ENCODE measurements around the gene PLEKHJ1.

The PLEKHJ1 gene

DNA sequence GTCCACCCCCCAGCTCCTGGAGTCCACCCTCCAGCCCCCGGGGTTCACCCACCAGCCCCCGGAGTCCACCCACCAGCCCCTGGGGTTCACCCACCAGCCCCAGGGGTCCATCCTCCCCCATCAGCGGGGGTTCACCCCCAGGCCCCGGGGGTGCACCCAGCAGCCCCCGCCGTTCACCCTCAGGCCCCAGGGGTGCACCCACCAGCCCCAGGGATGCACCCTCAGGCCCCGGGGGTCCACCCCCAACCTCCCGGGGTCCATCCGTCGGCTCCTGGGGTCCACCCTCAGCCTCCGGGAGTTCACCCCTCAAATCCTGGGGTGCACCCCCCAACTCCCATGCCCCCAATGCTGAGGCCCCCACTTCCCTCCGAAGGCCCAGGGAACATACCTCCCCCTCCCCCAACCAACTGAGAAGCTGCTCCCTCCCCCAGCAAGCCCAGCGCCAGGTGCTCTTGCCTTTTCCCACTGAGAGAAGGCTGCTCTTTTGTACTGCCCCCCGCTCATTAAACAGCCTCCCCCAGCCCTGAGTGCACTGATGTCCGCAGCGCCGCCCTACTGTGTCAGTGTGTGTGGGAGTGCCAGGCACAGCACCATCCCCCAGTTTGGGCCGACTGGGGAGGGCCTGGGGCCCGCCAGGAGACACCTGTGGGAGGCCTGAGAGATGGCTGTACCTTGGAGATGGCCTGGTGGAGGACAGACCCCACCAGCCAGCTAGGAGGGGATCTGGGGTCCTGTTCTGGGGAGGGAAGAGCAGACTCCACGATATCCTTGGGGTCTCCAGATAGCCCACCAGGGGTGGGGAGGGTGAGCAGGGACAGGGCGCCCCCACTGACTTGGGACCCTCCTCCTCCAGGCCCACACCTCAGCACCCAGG, 12.2 kb upstream of the PLEKHJ1 start:
- Histone ChIP-seq H3K4me1 (ENCODE audit: insufficient read depth, low read length, poor library complexity, severe bottlenecking) (no peaks in the 10 kb centered on the region), H3K4me3 (ENCODE audit: low read length, poor library complexity, severe bottlenecking) (no peak overlapping the region), H2AFZ (ENCODE audit: low read length) (no peak overlapping the region), H3K9me3 (ENCODE audit: insufficient read depth, low read depth, low read length) (no peaks in the 10 kb centered on the region), H4K20me1 (ENCODE audit: insufficient read depth, low read length, poor library complexity, severe bottlenecking) (peaks cover 19% of the 10 kb centered on the region), H3K36me3 (ENCODE audit: insufficient read depth, low read length) (peaks cover 67% of the 10 kb centered on the region; the same call in 1 of the 2 replicates), H3K9ac (ENCODE audit: low read depth, low read length, poor library complexity, severe bottlenecking) (no peak overlapping the region), H3K79me2 (ENCODE audit: insufficient read depth, low read length) (peaks cover 22% of the 10 kb centered on the region), H3F3A (ENCODE audit: low read depth) (no peaks in the 10 kb centered on the region), H3K27me3 (ENCODE audit: insufficient read depth, low read length, poor library complexity, severe bottlenecking) (no peaks in the 10 kb centered on the region), H3K4me2 (ENCODE audit: low read depth, low read length, poor library complexity, severe bottlenecking) (no peak overlapping the region), H3K9me2 (replicated peaks; ENCODE audit: low read depth, low read length) (no peaks in the 10 kb centered on the region)
- TF ChIP-seq EZH2phosphoT487 (IDR thresholded peaks at IDR 0.05; ENCODE audit: borderline replicate concordance) = no peak
- TF ChIP-seq, protein P1, sequence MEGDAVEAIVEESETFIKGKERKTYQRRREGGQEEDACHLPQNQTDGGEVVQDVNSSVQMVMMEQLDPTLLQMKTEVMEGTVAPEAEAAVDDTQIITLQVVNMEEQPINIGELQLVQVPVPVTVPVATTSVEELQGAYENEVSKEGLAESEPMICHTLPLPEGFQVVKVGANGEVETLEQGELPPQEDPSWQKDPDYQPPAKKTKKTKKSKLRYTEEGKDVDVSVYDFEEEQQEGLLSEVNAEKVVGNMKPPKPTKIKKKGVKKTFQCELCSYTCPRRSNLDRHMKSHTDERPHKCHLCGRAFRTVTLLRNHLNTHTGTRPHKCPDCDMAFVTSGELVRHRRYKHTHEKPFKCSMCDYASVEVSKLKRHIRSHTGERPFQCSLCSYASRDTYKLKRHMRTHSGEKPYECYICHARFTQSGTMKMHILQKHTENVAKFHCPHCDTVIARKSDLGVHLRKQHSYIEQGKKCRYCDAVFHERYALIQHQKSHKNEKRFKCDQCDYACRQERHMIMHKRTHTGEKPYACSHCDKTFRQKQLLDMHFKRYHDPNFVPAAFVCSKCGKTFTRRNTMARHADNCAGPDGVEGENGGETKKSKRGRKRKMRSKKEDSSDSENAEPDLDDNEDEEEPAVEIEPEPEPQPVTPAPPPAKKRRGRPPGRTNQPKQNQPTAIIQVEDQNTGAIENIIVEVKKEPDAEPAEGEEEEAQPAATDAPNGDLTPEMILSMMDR (conservative IDR thresholded peaks at IDR 0.05; ENCODE audit: low read length) = no peak

- no peaks in the 10 kb centered on the region for H3K27me3 ChIP-seq (ENCODE audit: insufficient read depth, low read length, poor library complexity, severe bottlenecking)
- peaks cover 75% of the 10 kb centered on the region; the same call in 1 of the 2 replicates for H3K36me3 ChIP-seq (ENCODE audit: insufficient read depth, low read length)
- H2AFZ ChIP-seq (ENCODE audit: low read length) = no peak overlapping the region
- no peaks in the 10 kb centered on the region for H3K9me3 ChIP-seq (ENCODE audit: insufficient read depth, low read depth, low read length)
- H3K4me1 ChIP-seq (ENCODE audit: insufficient read depth, low read length, poor library complexity, severe bottlenecking) = no peaks in the 10 kb centered on the region
- TF ChIP-seq, protein P1 (conservative IDR thresholded peaks at IDR 0.05; ENCODE audit: low read length) = no peak
- no peak for TF ChIP-seq EZH2phosphoT487 (IDR thresholded peaks at IDR 0.05; ENCODE audit: borderline replicate concordance)
- H3K79me2 ChIP-seq (ENCODE audit: insufficient read depth, low read length) = peaks cover 30% of the 10 kb centered on the region
- H4K20me1 ChIP-seq (ENCODE audit: insufficient read depth, low read length, poor library complexity, severe bottlenecking) = peaks cover 27% of the 10 kb centered on the region
- no peak overlapping the region for H3K4me3 ChIP-seq (ENCODE audit: low read length, poor library complexity, severe bottlenecking)
- no peaks in the 10 kb centered on the region for H3F3A ChIP-seq (ENCODE audit: low read depth)
- no peaks in the 10 kb centered on the region for H3K9me2 ChIP-seq (replicated peaks; ENCODE audit: low read depth, low read length)
- no peak overlapping the region for H3K4me2 ChIP-seq (ENCODE audit: low read depth, low read length, poor library complexity, severe bottlenecking)
- no peak overlapping the region for H3K9ac ChIP-seq (ENCODE audit: low read depth, low read length, poor library complexity, severe bottlenecking)
These were observed 11.4 kb upstream of the PLEKHJ1 start for GRCh38 chr19:2247433-2248101.

GRCh38 chr19:2246801-2247361, 10.8 kb upstream of the PLEKHJ1 start:
- H3K79me2 ChIP-seq (ENCODE audit: insufficient read depth, low read length) = peaks cover 37% of the 10 kb centered on the region
- no peaks in the 10 kb centered on the region for H3F3A ChIP-seq (ENCODE audit: low read depth)
- H3K4me3 ChIP-seq (ENCODE audit: low read length, poor library complexity, severe bottlenecking) = no peak overlapping the region
- H2AFZ ChIP-seq (ENCODE audit: low read length) = no peak overlapping the region
- H3K9me3 ChIP-seq (ENCODE audit: insufficient read depth, low read depth, low read length) = no peaks in the 10 kb centered on the region
- H3K9ac ChIP-seq (ENCODE audit: low read depth, low read length, poor library complexity, severe bottlenecking) = no peak overlapping the region
- no peak overlapping the region for H3K4me2 ChIP-seq (ENCODE audit: low read depth, low read length, poor library complexity, severe bottlenecking)
- H3K4me1 ChIP-seq (ENCODE audit: insufficient read depth, low read length, poor library complexity, severe bottlenecking) = peaks cover 4% of the 10 kb centered on the region
- H3K9me2 ChIP-seq (replicated peaks; ENCODE audit: low read depth, low read length) = no peaks in the 10 kb centered on the region
- TF ChIP-seq, protein P1 (conservative IDR thresholded peaks at IDR 0.05; ENCODE audit: low read length) = no peak
- TF ChIP-seq EZH2phosphoT487 (IDR thresholded peaks at IDR 0.05; ENCODE audit: borderline replicate concordance) = no peak
- no peaks in the 10 kb centered on the region for H3K27me3 ChIP-seq (ENCODE audit: insufficient read depth, low read length, poor library complexity, severe bottlenecking)
- peaks cover 78% of the 10 kb centered on the region; the same call in 1 of the 2 replicates for H3K36me3 ChIP-seq (ENCODE audit: insufficient read depth, low read length)
- H4K20me1 ChIP-seq (ENCODE audit: insufficient read depth, low read length, poor library complexity, severe bottlenecking) = peaks cover 34% of the 10 kb centered on the region

All from Loucy (cell line).